RWPE2 (cell line): Measurements from ENCODE around the gene HSPA5.
A peak's percentile ranks its signal among the peaks of the same experiment; 100 is the strongest.

Source experiments
- ATAC-seq: fragments of 200-7000 bp; cut with Tn5 transposase; 3 replicates; pipeline ENCODE4 v1.9.1; 2021; ENCODE audit warnings: low read depth
- DNase-seq: peaks from one replicate; pipeline ENCODE4 v3.0.0-alpha.2; 2020; ENCODE audit warnings: low spot score
- H3K27ac ChIP-seq: fragments of 450-650 bp; 2 replicates; pipeline ENCODE4 v1.5.1; 2017; ENCODE audit warnings: mild to moderate bottlenecking; ENCODE audit not compliant: poor library complexity, severe bottlenecking
- H3K27me3 ChIP-seq: fragments of 250-450 bp; sonication (Bioruptor Pico); 2 replicates; pipeline ENCODE4 v1.5.1; 2021; ENCODE audit warnings: mild to moderate bottlenecking, moderate library complexity; ENCODE audit not compliant: insufficient read depth, poor library complexity, severe bottlenecking
- H3K36me3 ChIP-seq: fragments of 250-450 bp; sonication (Bioruptor Pico); 2 replicates; pipeline ENCODE4 v1.5.1; 2020; ENCODE audit warnings: low read depth, mild to moderate bottlenecking, moderate library complexity
- H3K4me1 ChIP-seq: fragments of 250-450 bp; sonication (Bioruptor Pico); 2 replicates; pipeline ENCODE4 v1.5.1; 2021; ENCODE audit warnings: mild to moderate bottlenecking, moderate library complexity; ENCODE audit not compliant: insufficient read depth, poor library complexity, severe bottlenecking
- H3K4me3 ChIP-seq: fragments of 250-450 bp; sonication (Bioruptor Pico); 2 replicates; pipeline ENCODE4 v1.5.1; 2021; ENCODE audit warnings: mild to moderate bottlenecking, moderate library complexity; ENCODE audit not compliant: severe bottlenecking
- H3K9me3 ChIP-seq: fragments of 250-450 bp; sonication (Bioruptor Pico); 2 replicates; pipeline ENCODE4 v1.5.1; 2021; ENCODE audit warnings: mild to moderate bottlenecking, moderate library complexity; ENCODE audit not compliant: severe bottlenecking
- TF ChIP-seq, protein P1 (sequence below): fragments of 450-650 bp; IDR thresholded peaks from one replicate; pipeline ENCODE4 v1.5.1; 2017; ENCODE audit warnings: mild to moderate bottlenecking, moderate library complexity; ENCODE audit not compliant: poor library complexity, severe bottlenecking

Gene HSPA5

DNA sequence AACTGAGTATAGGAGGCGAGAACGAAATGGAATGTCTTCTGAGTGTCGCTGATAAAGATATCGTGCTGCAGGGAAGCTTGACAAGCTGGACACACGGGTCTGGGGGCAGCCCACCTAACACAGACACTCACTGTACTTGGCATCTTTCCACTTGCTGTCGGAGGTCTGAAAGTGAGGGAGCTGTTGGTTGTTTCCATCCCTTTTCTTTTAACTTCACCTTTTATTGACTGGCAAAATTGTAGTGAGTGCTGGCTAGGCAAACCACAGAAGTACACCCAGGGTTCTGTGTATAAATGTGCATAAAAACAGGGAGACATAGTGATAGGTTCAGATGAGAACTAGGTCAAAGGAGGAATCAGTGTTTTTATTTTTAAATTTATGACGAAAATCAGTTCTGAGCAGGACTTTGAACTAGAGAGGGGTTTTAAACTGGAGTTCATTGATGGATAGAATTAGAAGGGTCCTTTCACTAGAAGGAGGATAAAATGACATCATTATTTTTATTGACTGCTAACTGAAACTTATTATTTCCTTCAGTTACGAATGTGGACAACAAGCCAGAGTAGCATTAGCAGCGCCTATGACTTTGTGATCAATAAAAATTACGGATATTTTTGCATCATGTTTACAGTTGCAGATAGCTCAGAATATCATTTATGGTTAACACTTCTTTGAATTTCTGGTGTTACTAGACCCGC lies 21.3 kb upstream of the HSPA5 start:
- ATAC-seq (peak; percentile 3; the same call in 2 of the 3 replicates), DNase-seq (no peak)
- TF ChIP-seq, protein P1, sequence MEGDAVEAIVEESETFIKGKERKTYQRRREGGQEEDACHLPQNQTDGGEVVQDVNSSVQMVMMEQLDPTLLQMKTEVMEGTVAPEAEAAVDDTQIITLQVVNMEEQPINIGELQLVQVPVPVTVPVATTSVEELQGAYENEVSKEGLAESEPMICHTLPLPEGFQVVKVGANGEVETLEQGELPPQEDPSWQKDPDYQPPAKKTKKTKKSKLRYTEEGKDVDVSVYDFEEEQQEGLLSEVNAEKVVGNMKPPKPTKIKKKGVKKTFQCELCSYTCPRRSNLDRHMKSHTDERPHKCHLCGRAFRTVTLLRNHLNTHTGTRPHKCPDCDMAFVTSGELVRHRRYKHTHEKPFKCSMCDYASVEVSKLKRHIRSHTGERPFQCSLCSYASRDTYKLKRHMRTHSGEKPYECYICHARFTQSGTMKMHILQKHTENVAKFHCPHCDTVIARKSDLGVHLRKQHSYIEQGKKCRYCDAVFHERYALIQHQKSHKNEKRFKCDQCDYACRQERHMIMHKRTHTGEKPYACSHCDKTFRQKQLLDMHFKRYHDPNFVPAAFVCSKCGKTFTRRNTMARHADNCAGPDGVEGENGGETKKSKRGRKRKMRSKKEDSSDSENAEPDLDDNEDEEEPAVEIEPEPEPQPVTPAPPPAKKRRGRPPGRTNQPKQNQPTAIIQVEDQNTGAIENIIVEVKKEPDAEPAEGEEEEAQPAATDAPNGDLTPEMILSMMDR = no peak
- Histone ChIP-seq H3K4me1 (peaks cover 5% of the 10 kb centered on the region), H3K27ac (peak overlapping the region; percentile 33), H3K9me3 (no peaks in the 10 kb centered on the region), H3K4me3 (peak overlapping the region; percentile 90), H3K27me3 (no peaks in the 10 kb centered on the region), H3K36me3 (peaks cover 23% of the 10 kb centered on the region)

DNA sequence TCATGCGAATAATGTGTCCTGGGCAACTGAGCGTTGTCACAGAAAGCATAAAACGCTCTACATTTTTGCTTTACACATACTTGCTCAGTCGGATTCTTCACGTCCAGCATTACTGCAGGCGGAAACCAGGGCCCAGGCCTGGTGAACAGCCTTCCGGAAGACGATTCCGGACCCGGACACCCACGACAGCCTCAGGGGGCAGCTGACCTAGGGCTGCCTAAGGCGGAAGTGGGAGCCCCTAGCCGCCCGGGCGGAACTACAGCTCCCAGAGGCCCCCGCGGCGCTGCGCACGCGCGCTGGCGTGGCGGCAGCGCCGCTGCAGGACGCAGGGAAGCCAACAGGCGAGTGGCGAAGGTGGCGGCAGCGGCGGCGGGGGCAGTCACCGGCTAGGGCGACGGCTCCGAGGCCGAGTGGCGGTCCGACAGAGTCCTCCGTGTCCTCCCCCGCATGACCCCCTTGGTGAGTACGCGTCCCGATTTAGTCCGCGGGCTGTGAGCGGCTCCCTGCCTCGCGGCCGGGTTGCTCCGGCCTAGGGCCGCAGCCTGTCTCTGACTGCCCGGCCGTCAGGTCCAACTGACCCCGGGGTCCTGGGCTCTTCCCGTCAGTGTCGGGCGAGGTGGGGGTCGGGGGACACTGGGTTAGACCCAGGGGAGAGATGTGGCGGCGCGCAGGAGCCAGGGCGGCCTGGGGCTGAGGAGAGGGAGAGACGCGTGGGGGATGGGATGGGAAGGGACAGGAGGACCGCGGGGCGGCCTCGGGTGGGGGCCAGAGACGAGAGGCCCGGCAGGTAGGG lies 20.6 kb upstream of the HSPA5 start, which contains the start of gene GAPVD1:
Gene GAPVD1, plus strand, starts transcription at position 326 of the 793 bp plus-strand sequence. CDS start 37,096 bp downstream, outside the sequence.
- H3K27ac ChIP-seq = peak within 1 kb of the TSS; percentile 33
- ATAC-seq = peak; percentile 97

DNA sequence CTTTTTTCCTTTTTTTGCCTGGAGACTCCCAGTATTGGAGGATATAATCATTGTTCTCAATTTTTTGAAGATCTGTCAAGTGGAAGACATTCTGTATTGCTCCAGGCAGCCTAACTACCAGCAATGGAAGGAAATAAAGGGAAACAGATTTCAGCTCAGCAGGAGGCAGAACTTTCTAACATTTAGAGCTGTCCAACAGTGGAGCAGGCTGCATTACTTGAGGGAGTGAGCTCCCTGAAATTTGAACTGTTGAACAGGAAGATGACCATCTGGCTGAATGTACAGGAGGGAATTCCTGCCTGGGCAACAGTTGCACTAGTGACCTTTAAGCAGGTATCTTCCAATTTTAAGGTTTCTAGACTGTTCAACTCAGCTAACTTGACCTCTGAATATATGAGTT lies 19.4 kb upstream of the HSPA5 start:
- ATAC-seq = no peak
- Histone ChIP-seq H3K36me3 (peaks cover 14% of the 10 kb centered on the region), H3K9me3 (no peaks in the 10 kb centered on the region), H3K27me3 (no peaks in the 10 kb centered on the region), H3K4me1 (peaks cover 5% of the 10 kb centered on the region), H3K4me3 (no peak overlapping the region), H3K27ac (no peak overlapping the region)
- no peak for DNase-seq
- TF ChIP-seq, protein P1 = no peak

More for the DNA sequence above, 20.6 kb upstream of the HSPA5 start, which contains the start of gene GAPVD1:
- TF ChIP-seq, protein P1 = peak; percentile 55
- DNase-seq = peak; percentile 82
- peaks cover 18% of the 10 kb centered on the region for H3K36me3 ChIP-seq
- H3K9me3 ChIP-seq = no peaks in the 10 kb centered on the region
- H3K4me1 ChIP-seq = peaks cover 5% of the 10 kb centered on the region
- no peaks in the 10 kb centered on the region for H3K27me3 ChIP-seq
- peak within 1 kb of the TSS; percentile 90 for H3K4me3 ChIP-seq

DNA sequence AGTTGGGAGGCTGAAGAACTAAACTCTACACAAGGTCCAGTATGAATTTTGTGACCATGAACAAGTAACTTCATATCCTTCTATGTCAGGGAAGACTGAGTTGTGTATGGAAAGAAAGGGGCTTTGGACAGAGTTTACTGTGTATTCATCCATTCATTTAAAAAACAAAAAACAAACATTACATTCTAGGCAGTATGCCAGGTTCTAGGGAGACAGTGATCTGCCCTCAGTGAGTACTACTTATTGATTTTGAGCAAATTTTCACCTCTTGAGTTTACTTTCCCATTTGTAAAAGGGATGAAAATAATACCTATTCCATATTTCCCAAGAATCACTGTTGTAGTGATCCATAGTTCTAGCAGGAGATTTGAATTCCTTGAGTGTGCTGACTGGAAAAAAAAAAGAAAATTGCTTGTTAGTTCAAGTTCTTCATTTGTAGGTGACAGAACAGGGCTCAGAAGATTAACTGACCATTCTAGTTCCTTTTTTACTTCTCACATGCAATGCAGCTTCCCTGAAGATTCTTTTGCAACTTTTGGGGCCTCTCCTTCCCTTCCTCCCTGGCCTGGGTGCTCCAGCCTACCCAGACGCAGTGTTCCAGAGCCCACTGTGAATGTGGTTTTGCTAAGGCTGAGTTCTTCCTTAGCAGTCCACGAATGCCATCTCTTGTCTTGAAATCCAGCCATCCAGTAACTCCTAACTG lies 17.8 kb upstream of the HSPA5 start:
- no peaks in the 10 kb centered on the region for H3K9me3 ChIP-seq
- ATAC-seq (no peak), DNase-seq (no peak)
- H3K27me3 ChIP-seq = no peaks in the 10 kb centered on the region
- H3K36me3 ChIP-seq = peaks cover 6% of the 10 kb centered on the region
- H3K4me1 ChIP-seq = peaks cover 5% of the 10 kb centered on the region
- no peak overlapping the region for H3K27ac ChIP-seq
- TF ChIP-seq, protein P1 = no peak
- no peak overlapping the region for H3K4me3 ChIP-seq
